ENCODE data around the gene RETREG3. TPM values are rescaled to one million over a fixed set of nuclear protein-coding genes. Genes with fewer than 3 reads are reported as not detected.

RETREG3 gene
- total and polyA plus RNA-seq, 2 of the 4 experiments (the other 2 are of a cell fraction): 18.1 to 44.1 TPM

- H3K14ac ChIP-seq (replicated peaks; ENCODE audit: low read depth, low read length): no peak overlapping the region
- no peaks in the 10 kb centered on the region for H3K9me3 ChIP-seq (ENCODE audit: control insufficient read depth, insufficient read depth, low read length)
- no peaks in the 10 kb centered on the region; the same call in 1 of the 2 replicates for H3K9me1 ChIP-seq (ENCODE audit: insufficient read depth, low read length)
- no peak overlapping the region for H3K23ac ChIP-seq (ENCODE audit: low read depth, low read length)
- H3K4me1 ChIP-seq (ENCODE audit: control insufficient read depth, insufficient read depth, low read length): no peaks in the 10 kb centered on the region
- no peak overlapping the region for H3K9ac ChIP-seq (ENCODE audit: low read depth, low read length)
- no peak overlapping the region for H2BK20ac ChIP-seq (ENCODE audit: low read depth, low read length)
- DNase-seq: no peak
- H2BK15ac ChIP-seq (ENCODE audit: low read depth, low read length): no peak overlapping the region
- H2AK9ac ChIP-seq (replicated peaks; ENCODE audit: low read depth, low read length, poor library complexity): no peak overlapping the region
- no peak for ATAC-seq (ENCODE audit: low read depth)
- no peak overlapping the region for H3K4ac ChIP-seq (ENCODE audit: low read depth, low read length)
- no peak overlapping the region for H4K91ac ChIP-seq (ENCODE audit: insufficient read depth, low read depth, low read length)
- H2AK5ac ChIP-seq (ENCODE audit: low read depth, low read length): no peak overlapping the region
- H3K36me3 ChIP-seq (ENCODE audit: control insufficient read depth, insufficient read depth, low read length): peaks cover 43% of the 10 kb centered on the region
- ChIA-PET POLR2A (ENCODE audit: unreplicated experiment) (no interaction called here), CTCF (interaction anchor here (0.6 kb wide), 1 partner anchor 23 kb away, joined by 4 read pairs; no protein-coding TSS in a partner anchor)
- H2AFZ ChIP-seq (replicated peaks; ENCODE audit: low read length, poor library complexity): no peak overlapping the region
- no peak overlapping the region for H3K18ac ChIP-seq (ENCODE audit: low read depth, low read length)
- no CpG with 5 or more reads among the region's 2 CpGs for WGBS, 2 experiments (ENCODE audit: extremely low coverage in 2 of 2, insufficient read length in 1 of 2)
- no peak overlapping the region for H2BK5ac ChIP-seq (ENCODE audit: low read depth, low read length, poor library complexity, severe bottlenecking)
- H3K4me3 ChIP-seq (ENCODE audit: insufficient read depth, low read depth, low read length): no peak overlapping the region
- in situ Hi-C loops (cut with MboI; ENCODE audit: low sequenced_read_pairs) (no loop called here), intact Hi-C loops (cut with micrococcal nuclease) (no loop called here), dilution Hi-C loops (cut with HindIII; ENCODE audit: low sequenced_read_pairs, unreplicated experiment) (no loop called here)
- H2BK120ac ChIP-seq (ENCODE audit: low read depth, low read length): no peak overlapping the region
- H4K5ac ChIP-seq (ENCODE audit: low read depth, low read length): no peak overlapping the region
- peaks cover 12% of the 10 kb centered on the region; the same call in 1 of the 2 replicates for H4K20me1 ChIP-seq (ENCODE audit: insufficient read depth, low read length)
- H4K8ac ChIP-seq (ENCODE audit: low read depth in 2 of 2, low read length in 2 of 2): no peak overlapping the region
- BruUV-seq (replicated peaks): no TSS peak
- H3K56ac ChIP-seq (ENCODE audit: extremely low read depth, insufficient read depth, low read length): no peak overlapping the region
- peaks cover 4 to 29% of the 10 kb centered on the region in 2 experiments; a peak in 3 of 4 replicates for H3K79me1 ChIP-seq (ENCODE audit: low read depth in 1 of 2, low read length in 2 of 2)
- no peaks in the 10 kb centered on the region for H3K27me3 ChIP-seq (ENCODE audit: control insufficient read depth, insufficient read depth, low read length)
- no peak for TF ChIP-seq RCOR1 (IDR thresholded peaks at IDR 0.05; ENCODE audit: insufficient replicate concordance, low read length)
- TF ChIP-seq, protein P1, sequence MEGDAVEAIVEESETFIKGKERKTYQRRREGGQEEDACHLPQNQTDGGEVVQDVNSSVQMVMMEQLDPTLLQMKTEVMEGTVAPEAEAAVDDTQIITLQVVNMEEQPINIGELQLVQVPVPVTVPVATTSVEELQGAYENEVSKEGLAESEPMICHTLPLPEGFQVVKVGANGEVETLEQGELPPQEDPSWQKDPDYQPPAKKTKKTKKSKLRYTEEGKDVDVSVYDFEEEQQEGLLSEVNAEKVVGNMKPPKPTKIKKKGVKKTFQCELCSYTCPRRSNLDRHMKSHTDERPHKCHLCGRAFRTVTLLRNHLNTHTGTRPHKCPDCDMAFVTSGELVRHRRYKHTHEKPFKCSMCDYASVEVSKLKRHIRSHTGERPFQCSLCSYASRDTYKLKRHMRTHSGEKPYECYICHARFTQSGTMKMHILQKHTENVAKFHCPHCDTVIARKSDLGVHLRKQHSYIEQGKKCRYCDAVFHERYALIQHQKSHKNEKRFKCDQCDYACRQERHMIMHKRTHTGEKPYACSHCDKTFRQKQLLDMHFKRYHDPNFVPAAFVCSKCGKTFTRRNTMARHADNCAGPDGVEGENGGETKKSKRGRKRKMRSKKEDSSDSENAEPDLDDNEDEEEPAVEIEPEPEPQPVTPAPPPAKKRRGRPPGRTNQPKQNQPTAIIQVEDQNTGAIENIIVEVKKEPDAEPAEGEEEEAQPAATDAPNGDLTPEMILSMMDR (conservative IDR thresholded peaks at IDR 0.05; ENCODE audit: low read depth, low read length): no peak
- no peak overlapping the region for H3K4me2 ChIP-seq (ENCODE audit: low read depth, low read length)
- H3K27ac ChIP-seq (ENCODE audit: insufficient read depth, low read length): no peak overlapping the region
These were observed 18.3 kb downstream of the RETREG3 start for GRCh38 chr17:42590886-42591285.

Measured in IMR-90 (cell line).